ENCODE results near the gene SOHLH2. TPM values are rescaled to one million over a fixed set of nuclear protein-coding genes. Genes with fewer than 3 reads are reported as not detected.

Gene SOHLH2
- polyA plus RNA-seq, 1 of the 3 experiments (the other 2 are of a cell fraction): 0.85 TPM

- Histone ChIP-seq H3K27me3 (ENCODE audit: insufficient read depth) (no peaks in the 10 kb centered on the region), H3K4me2 (no peak overlapping the region), H3K9ac (no peak overlapping the region), H3F3A (replicated peaks; ENCODE audit: insufficient read depth) (no peaks in the 10 kb centered on the region), H3K9me2 (no peaks in the 10 kb centered on the region), H3K4me3 (ENCODE audit: low read depth in 2 of 2, low read length in 1 of 2) (no peak overlapping the region), H3K27ac (ENCODE audit: low read depth in 2 of 2, low read length in 1 of 2) (no peak overlapping the region), H3K9me3 (peaks cover 9% of the 10 kb centered on the region; the same call in 1 of the 2 replicates), H2AFZ (ENCODE audit: low read depth) (no peak overlapping the region), H3K79me2 (ENCODE audit: insufficient read depth) (no peaks in the 10 kb centered on the region), H3K36me3 (replicated peaks in 1 of 2; ENCODE audit: control insufficient read depth in 1 of 2, insufficient read depth in 2 of 2, low read length in 1 of 2) (peaks cover 0 to 3% of the 10 kb centered on the region in 2 experiments), H3K4me1 (ENCODE audit: control insufficient read depth in 1 of 2, insufficient read depth in 2 of 2, low read depth in 1 of 2, low read length in 1 of 2) (no peaks in the 10 kb centered on the region), H4K20me1 (ENCODE audit: insufficient read depth) (no peaks in the 10 kb centered on the region)
- CTCF ChIA-PET: no interaction called here
- DNase-seq: no peak
- WGBS (ENCODE audit: low lambda C conversion rate): 49% methylated on average over 3 of the region's 3 CpGs
- TF ChIP-seq CHD2 (IDR thresholded peaks at IDR 0.05; ENCODE audit: low read length, partially characterized antibody) (no peak), ZBTB33 (IDR thresholded peaks at IDR 0.05; ENCODE audit: borderline replicate concordance, low read depth) (no peak), RCOR1 (IDR thresholded peaks at IDR 0.05; ENCODE audit: low read length) (no peak), RFX5 (IDR thresholded peaks at IDR 0.05; ENCODE audit: low read length) (no peak), ELF1 (IDR thresholded peaks at IDR 0.05) (no peak), PBX3 (IDR thresholded peaks at IDR 0.05) (no peak), GATA2 (CRISPR knock-in tag; IDR thresholded peaks at IDR 0.05) (no peak), TEAD4 (IDR thresholded peaks at IDR 0.05; ENCODE audit: borderline replicate concordance, insufficient read depth) (no peak)
- POLR2A ChIA-PET: no interaction called here
Measured at GRCh38 chr13:36231236-36231635, 16.9 kb upstream of the SOHLH2 start.

GRCh38 chr13:36224730-36225129, 10.4 kb upstream of the SOHLH2 start:
- ChIA-PET CTCF (interaction anchor here (0.7 to 1.4 kb wide), 2 partner anchors 22 to 524 kb away, joined by 3 read pairs; no protein-coding TSS in a partner anchor), POLR2A (no interaction called here)
- Histone ChIP-seq H3K4me1 (ENCODE audit: control insufficient read depth in 1 of 2, insufficient read depth in 2 of 2, low read depth in 1 of 2, low read length in 1 of 2) (no peaks in the 10 kb centered on the region), H3K9me3 (no peaks in the 10 kb centered on the region), H3K27ac (ENCODE audit: low read depth in 2 of 2, low read length in 1 of 2) (no peak overlapping the region), H3F3A (replicated peaks; ENCODE audit: insufficient read depth) (no peaks in the 10 kb centered on the region), H2AFZ (ENCODE audit: low read depth) (no peak overlapping the region), H3K4me3 (ENCODE audit: low read depth in 2 of 2, low read length in 1 of 2) (no peak overlapping the region), H3K9ac (no peak overlapping the region), H4K20me1 (ENCODE audit: insufficient read depth) (no peaks in the 10 kb centered on the region), H3K9me2 (no peaks in the 10 kb centered on the region), H3K27me3 (ENCODE audit: insufficient read depth) (no peaks in the 10 kb centered on the region), H3K4me2 (no peak overlapping the region), H3K36me3 (replicated peaks in 1 of 2; ENCODE audit: control insufficient read depth in 1 of 2, insufficient read depth in 2 of 2, low read length in 1 of 2) (no peaks in the 10 kb centered on the region), H3K79me2 (ENCODE audit: insufficient read depth) (no peaks in the 10 kb centered on the region)
- DNase-seq: no peak
- TF ChIP-seq FOXM1 (IDR thresholded peaks at IDR 0.05; ENCODE audit: low read depth) (no peak), TCF12 (IDR thresholded peaks at IDR 0.05) (no peak), RFX5 (IDR thresholded peaks at IDR 0.05; ENCODE audit: low read length) (no peak), TEAD4 (IDR thresholded peaks at IDR 0.05; ENCODE audit: borderline replicate concordance, insufficient read depth) (no peak), SIN3A (IDR thresholded peaks at IDR 0.05; ENCODE audit: borderline replicate concordance, low read depth, low read length) (no peak), EZH2phosphoT487 (IDR thresholded peaks at IDR 0.05; ENCODE audit: borderline replicate concordance, low read depth) (no peak)
- 15% methylated on average over 1 of the region's 1 CpG for WGBS (ENCODE audit: low lambda C conversion rate)

Measured in SK-N-SH (cell line).